SU-DHL-6 (cell line): ENCODE results near the gene TMEM235.

Experiments
- H2AFZ ChIP-seq: fragments of 200-600 bp; sonication (generic); 2 replicates; pipeline ENCODE4 v1.6.1; 2014; ENCODE audit warnings: low read depth, mild to moderate bottlenecking, moderate library complexity, mixed read lengths, antibody characterized with exemption, low read length; ENCODE audit not compliant: severe bottlenecking
- H3F3A ChIP-seq: fragments of 200-600 bp; shearing (Covaris generic); 2 replicates; pipeline ENCODE4 v1.6.0; 2016; ENCODE audit warnings: antibody characterized with exemption, mild to moderate bottlenecking; ENCODE audit not compliant: insufficient read depth
- H3K27ac ChIP-seq: fragments of 200-600 bp; sonication (generic); 2 replicates; pipeline ENCODE4 v1.5.1; 2016; ENCODE audit warnings: low read depth, mild to moderate bottlenecking, low read length, moderate library complexity, mixed read lengths
- H3K27me3 ChIP-seq: fragments of 200-600 bp; sonication (generic), shearing (Covaris generic); 2 replicates; pipeline ENCODE4 v1.6.0; 2014; ENCODE audit warnings: mild to moderate bottlenecking, low read length
- H3K36me3 ChIP-seq: fragments of 200-600 bp; sonication (generic); 2 replicates; pipeline ENCODE4 v1.6.1; 2014; ENCODE audit warnings: mild to moderate bottlenecking, low read length, mixed read lengths
- H3K4me2 ChIP-seq: fragments of 300-600, 200-600 bp; shearing (Covaris generic), sonication (generic); 2 replicates; pipeline ENCODE4 v1.6.0; 2014; ENCODE audit warnings: low read length, low read depth, mild to moderate bottlenecking; ENCODE audit not compliant: poor library complexity, severe bottlenecking
- H3K4me3 ChIP-seq: fragments of 200-600 bp; sonication (generic); 2 replicates; pipeline ENCODE4 v1.5.1; 2014; ENCODE audit warnings: antibody characterized with exemption, low read length, mild to moderate bottlenecking, mixed read lengths; ENCODE audit not compliant: insufficient read depth, poor library complexity, severe bottlenecking
- H3K79me2 ChIP-seq: fragments of 200-600 bp; sonication (generic); 2 replicates; pipeline ENCODE4 v1.6.1; 2014; ENCODE audit warnings: mild to moderate bottlenecking, low read length, moderate library complexity; ENCODE audit not compliant: insufficient read depth
- H3K9ac ChIP-seq: fragments of 200-600 bp; sonication (generic); 2 replicates; pipeline ENCODE4 v1.7.0; 2014; ENCODE audit warnings: mild to moderate bottlenecking, low read length
- H3K9me2 ChIP-seq: fragments of 200-600 bp; sonication (generic); replicated peaks from 2 replicates; pipeline ENCODE4 v1.6.1; 2014; ENCODE audit warnings: low read length; ENCODE audit not compliant: insufficient read depth
- H3K9me3 ChIP-seq: fragments of 200-600 bp; sonication (generic); 2 replicates; pipeline ENCODE4 v1.6.1; 2014; ENCODE audit warnings: low read length, mixed read lengths; ENCODE audit not compliant: insufficient read depth
- H4K20me1 ChIP-seq: fragments of 200-600 bp; sonication (generic); 2 replicates; pipeline ENCODE4 v1.6.1; 2014; ENCODE audit warnings: low read depth, mild to moderate bottlenecking, antibody characterized with exemption, low read length, moderate library complexity, mixed read lengths
- CTCF ChIP-seq: fragments of 200-600 bp; sonication (generic); IDR thresholded peaks from one replicate; pipeline ENCODE4 v1.5.1; 2017; ENCODE audit warnings: antibody characterized with exemption, mild to moderate bottlenecking, low read length, moderate library complexity; ENCODE audit not compliant: insufficient read depth, poor library complexity, severe bottlenecking
- EZH2phosphoT487 ChIP-seq: fragments of 200-600 bp; sonication (generic), shearing (Covaris generic); conservative IDR thresholded peaks from 2 replicates; pipeline ENCODE4 v1.6.1; 2018; ENCODE audit warnings: mild to moderate bottlenecking, antibody characterized with exemption, low read length, moderate library complexity, mixed read lengths

Gene TMEM235

DNA sequence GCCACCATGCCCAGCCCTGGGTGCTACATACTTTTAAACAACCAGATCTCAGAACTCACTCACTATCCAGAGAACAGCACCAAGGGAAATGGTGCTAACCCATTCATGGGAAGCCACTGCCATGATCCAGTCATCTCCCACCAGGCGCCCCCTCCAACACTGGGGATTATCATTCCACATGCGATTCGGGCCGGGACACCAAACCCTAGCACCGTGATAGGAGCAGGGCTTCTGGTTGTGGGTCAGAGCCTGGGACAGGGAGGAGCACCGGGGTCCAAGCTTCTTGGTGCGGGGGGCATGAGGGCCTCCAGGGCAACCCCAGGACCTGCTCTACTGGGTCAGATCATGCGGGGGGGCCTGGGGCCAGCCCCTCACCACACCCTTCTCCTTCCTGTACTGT lies 4.5 kb downstream of the TMEM235 start:
- no peak overlapping the region for H3K9ac ChIP-seq
- peaks cover 7% of the 10 kb centered on the region for H3F3A ChIP-seq
- no peaks in the 10 kb centered on the region for H3K27me3 ChIP-seq
- H3K27ac ChIP-seq, result no peak overlapping the region
- no peaks in the 10 kb centered on the region for H3K36me3 ChIP-seq
- TF ChIP-seq EZH2phosphoT487, result no peak
- TF ChIP-seq CTCF, result no peak
- H3K79me2 ChIP-seq, result no peaks in the 10 kb centered on the region
- H2AFZ ChIP-seq, result no peak overlapping the region
- H3K9me2 ChIP-seq, result no peaks in the 10 kb centered on the region
- H3K4me2 ChIP-seq, result no peak overlapping the region
- H3K4me3 ChIP-seq, result no peak overlapping the region
- H4K20me1 ChIP-seq, result no peaks in the 10 kb centered on the region
- no peaks in the 10 kb centered on the region for H3K9me3 ChIP-seq

GRCh38 chr17:78236362-78237127 lies 5.1 kb downstream of the TMEM235 start:
- Histone ChIP-seq H3K9me2 (no peaks in the 10 kb centered on the region), H3K9ac (no peak overlapping the region), H3K27me3 (no peaks in the 10 kb centered on the region), H4K20me1 (no peaks in the 10 kb centered on the region), H3K4me2 (no peak overlapping the region), H2AFZ (no peak overlapping the region), H3K27ac (no peak overlapping the region), H3K4me3 (no peak overlapping the region), H3F3A (peaks cover 14% of the 10 kb centered on the region), H3K9me3 (no peaks in the 10 kb centered on the region), H3K36me3 (no peaks in the 10 kb centered on the region), H3K79me2 (no peaks in the 10 kb centered on the region)
- no peak for TF ChIP-seq CTCF
- no peak for TF ChIP-seq EZH2phosphoT487

DNA sequence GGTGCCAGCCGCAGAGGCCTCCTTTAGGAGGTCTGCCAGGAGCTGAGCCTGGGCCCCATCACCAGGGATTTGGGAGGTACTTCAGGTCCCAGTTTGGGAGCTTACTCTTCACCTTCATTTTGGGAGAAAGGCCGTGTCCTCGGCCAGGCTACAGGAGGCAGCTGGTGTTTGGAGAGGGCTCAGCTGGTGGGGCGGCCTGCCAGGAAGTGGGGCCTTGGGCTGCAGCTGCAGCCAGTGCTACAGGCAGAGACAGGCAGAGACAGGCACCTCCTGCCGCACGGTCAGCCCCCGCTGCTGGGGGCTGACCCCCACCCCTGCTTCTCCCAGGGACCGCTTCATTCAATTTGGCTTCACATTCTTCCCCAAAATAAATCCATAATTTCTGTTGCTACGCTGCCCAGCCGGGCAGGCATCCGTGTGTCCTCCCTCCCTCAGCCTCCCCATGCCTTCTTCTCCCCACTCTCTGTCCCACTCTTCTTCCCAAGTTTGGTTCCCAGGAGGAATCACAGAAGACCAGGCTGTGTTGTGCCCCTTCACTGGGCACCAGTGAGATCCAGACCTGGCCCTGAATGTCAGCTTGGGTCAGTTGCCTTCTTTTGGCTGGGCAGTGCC lies 6.1 kb downstream of the TMEM235 start:
- Histone ChIP-seq H4K20me1 (no peaks in the 10 kb centered on the region), H3K36me3 (no peaks in the 10 kb centered on the region), H3K9ac (no peak overlapping the region), H3K79me2 (no peaks in the 10 kb centered on the region), H3F3A (peaks cover 23% of the 10 kb centered on the region), H3K9me3 (no peaks in the 10 kb centered on the region), H3K4me3 (no peak overlapping the region), H2AFZ (no peak overlapping the region), H3K27me3 (no peaks in the 10 kb centered on the region), H3K4me2 (no peak overlapping the region), H3K9me2 (no peaks in the 10 kb centered on the region), H3K27ac (no peak overlapping the region)
- TF ChIP-seq CTCF (no peak), EZH2phosphoT487 (no peak)
